Hepatic stellate cell (primary cell): Measurements from ENCODE around the gene CIPC.

Source experiments
- DNase-seq: peaks from one replicate; pipeline ENCODE4 v3.0.0; 2011; ENCODE audit warnings: low spot score

CIPC gene

DNA sequence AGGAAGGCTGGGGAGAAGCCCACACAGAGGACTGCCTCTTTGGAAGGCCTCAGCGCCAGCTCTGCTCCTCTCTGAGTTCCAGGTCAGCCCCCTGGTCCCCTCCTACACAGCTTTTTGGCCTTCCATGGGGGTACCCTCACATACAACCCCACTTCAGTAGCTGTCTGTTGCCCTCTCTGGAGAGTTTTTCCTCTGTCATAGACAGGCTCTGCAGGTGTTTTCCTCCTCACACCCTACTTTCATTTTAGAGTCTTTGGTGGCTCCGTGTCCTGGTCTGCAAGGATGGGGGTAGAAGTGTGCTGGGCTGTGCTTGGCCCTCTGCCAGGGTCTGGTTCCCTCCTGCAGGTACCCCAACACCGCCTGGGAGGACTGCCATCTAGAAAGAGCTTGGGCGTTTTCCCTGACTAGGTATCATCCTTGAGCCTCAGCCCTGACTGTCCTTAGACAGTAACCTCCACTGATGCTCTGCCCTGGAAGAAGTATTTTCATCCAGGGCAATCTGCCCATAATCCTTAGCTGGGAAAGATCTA lies 28.5 kb downstream of the CIPC start:
- no peak for DNase-seq

DNA sequence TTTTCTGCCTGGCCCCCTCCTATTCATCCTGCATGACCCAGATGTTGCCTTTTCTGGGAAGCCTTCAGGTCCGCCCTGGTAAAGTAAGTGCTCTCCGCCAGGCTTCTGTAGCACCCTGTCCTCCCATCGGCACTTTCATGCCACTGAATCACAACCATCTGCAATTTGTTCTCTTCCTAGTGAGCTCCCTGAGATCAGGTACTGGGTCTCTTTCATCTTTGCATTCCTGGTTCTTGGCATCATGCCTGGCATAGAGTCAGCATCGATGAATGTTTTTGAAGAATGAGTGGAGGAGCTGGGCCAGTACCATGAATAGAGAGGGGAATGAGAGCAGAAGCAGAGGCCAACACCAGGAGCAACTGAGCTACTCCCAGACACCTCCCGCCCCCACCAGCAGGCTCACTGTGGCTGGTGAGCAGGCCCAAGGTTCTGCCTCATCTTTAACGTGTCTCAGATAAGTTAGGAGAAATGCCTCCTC lies 30.4 kb downstream of the CIPC start:
- no peak for DNase-seq

DNA sequence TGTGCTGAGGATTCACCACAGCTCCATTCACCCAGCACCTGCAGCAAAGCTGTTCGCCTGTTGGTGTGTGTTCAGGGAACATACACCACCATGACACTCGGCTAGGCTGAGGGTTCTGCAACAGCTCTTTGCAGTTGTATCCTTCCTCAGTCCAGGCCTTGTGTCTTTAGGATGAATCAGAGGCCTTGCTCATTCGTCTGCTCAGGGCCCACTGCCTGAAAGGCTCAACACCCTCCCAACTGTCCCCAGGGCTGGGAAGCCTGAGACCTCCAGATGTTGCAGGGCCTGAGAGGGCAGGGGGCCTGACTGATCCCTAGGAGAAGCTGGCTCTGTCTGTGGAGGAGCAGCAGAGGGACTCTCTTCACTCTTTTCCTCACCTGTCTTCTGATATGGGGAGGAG lies 32.3 kb downstream of the CIPC start:
- DNase-seq, result no peak

DNA sequence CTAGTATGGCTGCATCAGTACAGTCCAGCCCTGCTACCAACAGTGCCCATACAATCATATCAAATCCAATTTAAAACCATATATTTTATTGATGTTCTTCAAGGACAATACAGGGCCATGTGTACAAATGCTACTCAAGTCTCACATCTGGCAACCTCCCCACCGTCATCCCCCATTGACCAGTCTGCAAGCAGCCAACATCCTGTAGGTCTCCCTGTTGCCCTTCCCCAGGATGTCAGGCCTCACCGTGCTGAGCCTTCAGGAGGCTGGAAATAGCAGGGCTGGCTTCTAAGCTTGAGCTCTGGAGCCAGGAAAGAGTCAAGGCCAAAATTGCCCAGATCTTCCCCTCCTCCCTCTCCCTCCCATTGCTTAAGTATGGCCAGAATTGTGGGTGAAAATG lies 33.1 kb downstream of the CIPC start:
- no peak for DNase-seq

DNA sequence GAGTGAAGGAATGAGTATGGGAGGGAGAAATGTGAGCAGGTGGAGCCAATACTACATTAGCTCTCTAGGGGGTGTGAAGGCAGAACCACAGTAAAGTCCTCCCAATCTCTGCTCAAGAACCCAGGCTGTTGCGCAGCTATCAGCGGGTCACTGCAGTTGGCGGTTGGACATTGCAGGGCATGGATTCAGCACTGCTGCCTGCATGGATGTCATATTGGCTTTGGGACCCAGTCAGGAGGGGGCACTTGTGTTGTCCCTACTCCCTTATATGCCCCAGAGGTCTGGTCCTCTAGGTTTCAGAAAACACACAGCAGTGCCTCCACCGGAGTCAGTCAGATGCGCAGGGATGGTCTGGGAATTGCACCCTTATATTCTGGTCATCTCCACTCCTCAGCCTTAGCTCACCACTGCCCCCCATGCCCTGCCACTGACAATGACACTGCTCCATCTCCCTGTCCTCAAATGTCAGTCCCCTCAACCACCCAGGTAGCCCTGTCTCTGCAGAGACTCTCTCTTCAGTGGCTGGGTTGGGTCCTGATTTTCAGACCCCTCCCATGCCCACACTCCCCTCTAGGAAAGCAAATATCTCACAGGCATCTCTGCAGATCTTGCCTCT lies 33.9 kb downstream of the CIPC start:
- DNase-seq, result no peak

DNA sequence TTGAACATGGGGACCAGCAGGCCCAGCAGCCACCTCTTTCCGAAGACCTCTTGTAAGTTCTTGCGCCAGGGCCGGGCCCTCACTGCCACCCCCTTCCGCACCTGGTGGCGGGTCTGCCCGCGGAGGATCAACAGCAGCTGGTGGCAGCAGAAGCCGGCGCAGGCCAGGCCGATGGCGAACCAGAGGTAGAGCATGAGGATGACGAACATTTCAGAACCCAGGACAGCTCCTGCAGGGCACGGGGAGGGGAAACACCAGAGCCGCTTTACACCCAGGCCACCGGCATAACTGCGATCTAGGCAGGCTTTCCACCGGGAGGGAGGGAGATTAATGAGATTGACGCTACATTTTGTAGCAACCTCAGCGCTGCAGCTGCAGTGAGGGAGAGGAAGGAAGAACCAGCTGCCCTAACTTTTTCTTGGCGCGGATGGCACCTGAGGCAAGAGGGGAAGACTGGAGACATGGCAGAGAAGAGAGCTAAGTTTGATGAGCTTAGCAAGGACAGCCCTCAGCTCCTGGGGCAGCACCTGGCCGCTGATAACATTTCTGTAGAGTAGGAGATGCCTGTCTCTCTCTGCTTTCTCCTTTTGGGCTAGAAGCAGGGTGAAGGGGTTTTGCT lies 35.8 kb downstream of the CIPC start:
- peak; percentile 73 for DNase-seq

DNA sequence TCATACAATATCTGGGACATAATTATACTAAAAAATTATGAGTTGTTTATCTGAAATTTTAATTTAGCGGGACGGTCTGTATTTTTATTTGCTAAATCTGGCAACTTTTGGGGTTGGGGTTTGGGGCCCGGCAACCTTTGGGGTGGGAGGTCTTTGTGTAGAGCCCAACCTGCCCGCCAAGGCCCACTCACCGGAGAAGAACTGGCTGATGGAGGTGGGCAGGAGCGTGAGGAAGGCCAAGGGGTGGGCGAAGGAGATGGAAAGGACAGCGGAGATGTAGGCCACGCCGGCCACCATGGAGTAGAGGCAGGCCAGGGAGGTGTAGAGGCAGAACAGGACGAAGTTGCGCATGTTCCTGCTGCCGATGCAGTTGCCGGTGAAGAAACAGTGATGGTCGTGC lies 41.0 kb downstream of the CIPC start:
- no peak for DNase-seq

DNA sequence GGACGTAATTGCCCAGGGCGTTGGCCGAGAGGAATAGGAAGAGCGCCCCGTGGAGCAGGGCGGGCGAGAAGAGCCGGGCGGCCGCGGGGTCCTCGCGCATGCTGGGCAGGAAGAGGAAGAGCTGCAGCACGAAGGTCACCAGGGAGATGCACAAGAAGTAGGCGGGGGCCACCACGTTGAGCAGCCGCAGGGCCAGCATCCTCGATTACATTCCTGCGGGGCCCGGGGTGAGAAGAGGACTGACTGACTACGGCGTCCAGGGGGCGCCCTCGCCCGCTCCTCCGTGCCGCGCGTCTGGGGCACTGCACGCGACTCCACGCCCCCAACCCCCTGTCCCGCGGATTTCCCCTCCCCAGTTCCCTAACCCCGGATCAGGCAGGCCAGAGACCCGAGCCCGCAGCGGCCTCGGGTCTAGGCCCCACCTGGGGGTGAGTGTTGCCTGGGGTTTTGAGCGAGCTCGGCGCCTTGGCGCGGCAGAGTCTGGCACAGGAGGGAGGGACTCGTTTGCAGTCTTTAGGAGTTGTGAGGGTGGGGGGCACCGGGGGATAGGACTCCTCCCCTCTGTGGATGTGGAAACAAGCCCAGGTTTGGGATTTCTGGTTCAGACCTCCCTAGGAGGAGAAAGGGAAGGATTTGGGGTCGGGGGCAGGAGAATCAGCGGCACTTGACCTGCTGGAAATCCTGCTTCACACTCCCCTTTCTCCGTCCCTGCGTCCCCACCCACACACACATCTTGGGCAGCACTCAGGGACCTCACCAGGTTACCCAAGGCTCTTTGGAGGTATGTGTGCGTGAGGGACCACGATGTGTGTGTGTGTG lies 41.7 kb downstream of the CIPC start:
- DNase-seq, result peak; percentile 61

DNA sequence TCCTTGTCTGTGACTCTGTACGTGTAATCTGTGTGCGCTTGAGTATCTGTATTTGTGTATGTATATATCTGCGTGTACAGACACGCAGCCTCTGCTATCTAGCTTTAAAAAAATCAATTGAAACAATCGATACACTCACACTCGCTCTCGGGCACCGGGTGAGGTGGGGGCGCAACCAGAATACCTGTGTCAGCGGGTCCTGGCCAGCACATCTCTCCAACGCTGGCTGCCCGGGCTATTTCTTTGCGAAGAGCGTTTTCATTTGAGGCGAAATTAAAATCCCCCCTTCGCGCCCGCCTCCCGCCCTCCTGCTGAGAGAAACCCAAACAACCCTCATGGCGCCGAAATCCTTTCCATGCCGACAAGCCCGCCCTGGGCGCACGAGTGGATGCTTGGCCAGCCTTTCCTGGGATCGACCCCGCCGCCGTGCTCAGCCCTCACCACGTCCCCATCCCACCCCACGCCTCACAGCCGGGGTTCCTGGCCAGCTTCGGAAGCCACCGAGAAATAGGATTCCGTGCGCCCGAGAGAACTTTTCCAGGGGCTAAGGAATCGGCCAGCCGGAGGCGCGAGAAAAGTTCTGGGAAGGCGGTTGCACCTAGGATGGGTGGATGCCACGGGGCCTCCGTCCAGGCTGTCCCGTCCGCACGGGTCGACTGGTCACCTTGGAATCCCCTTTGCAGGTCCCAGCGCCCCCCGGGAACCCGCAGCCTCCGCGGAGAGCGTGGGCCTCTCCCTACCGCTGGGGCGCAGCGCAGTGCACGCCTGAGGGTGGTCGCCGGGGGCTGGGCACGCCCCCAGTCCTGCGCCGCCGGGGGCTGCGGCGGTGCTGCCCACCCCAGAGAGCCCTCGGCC lies 42.5 kb downstream of the CIPC start:
- no peak for DNase-seq

DNA sequence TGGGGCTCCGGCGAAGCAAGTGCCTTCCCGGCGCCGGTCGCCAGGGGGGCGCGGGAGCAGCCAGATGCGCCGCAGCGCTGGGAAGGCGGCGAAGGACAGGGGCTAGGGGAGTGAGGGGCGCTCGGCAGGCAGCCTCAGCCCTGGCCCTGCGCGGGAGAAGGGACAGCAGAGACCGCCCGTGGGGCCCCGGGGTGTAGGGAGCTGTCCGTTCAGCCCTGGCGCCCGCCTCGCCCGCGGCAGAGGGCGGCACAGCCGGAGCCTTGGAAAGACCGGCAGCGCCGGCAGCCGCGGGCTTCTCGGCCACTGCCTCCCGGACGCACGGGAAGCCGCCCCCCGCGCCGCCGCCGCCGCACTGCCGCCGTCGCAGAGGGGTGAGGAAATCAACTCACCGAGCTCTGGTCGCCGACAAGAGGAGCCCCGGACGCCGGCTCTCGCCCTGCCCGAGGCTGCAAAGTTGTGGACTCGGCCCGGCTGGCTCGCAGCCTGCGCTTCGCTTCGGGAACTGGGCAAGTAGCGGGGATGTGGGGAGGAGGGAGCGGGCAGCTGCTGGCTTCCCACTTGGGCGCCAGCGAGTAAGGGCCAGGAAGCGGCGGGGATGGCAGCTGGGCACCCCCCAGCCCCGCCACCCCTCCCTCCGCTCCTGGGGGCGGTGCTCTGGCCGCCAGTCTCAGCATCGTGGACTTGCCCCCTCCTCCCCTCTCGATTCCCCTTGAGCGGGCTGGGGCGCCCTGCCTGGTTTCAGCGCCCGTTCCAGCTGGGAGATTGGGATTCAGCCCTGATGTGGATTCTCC lies 43.4 kb downstream of the CIPC start, which contains the start of gene ZDHHC22:
ZDHHC22 (minus strand) TSS at position 578 of the 791 bp plus-strand sequence. CDS start 2,053 bp downstream, outside the sequence.
- peak; percentile 56 for DNase-seq

DNA sequence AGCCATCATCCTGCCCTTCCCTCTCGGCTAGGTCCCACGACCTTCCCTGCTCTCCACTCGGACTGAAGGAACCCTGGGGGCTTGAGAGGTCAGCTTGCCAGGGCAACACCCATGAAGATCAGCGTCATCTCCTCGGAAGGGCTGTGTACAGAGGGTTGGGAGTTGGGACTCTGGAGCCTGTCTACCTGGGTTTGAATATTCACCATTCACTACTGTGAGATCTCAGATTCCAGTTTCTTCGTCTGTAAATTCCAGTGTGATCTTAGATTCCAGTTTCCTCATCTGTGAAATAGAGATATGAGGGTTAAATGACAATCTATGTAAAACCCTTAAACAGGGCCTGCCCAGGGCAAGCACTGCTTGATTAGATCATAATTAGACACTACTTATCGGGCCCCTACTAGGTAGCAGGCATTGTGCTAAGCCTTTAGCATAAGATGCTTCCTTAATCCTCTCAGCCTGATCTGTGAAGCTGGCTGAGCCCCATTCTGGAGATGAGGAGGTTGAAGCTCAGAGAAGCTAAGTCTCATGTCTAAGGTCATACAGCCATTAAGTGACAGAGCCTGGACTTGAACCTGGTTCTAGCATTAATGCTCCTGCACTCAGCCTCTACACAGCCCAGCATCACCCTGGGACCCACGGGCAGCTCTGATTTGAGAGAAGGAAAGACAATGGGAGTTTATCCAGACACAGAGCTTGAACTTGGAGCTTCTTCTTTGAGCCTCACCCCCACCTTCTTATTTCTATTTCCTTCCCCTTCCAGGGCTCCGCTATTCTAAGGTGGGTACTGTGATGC lies 44.1 kb downstream of the CIPC start:
- no peak for DNase-seq

DNA sequence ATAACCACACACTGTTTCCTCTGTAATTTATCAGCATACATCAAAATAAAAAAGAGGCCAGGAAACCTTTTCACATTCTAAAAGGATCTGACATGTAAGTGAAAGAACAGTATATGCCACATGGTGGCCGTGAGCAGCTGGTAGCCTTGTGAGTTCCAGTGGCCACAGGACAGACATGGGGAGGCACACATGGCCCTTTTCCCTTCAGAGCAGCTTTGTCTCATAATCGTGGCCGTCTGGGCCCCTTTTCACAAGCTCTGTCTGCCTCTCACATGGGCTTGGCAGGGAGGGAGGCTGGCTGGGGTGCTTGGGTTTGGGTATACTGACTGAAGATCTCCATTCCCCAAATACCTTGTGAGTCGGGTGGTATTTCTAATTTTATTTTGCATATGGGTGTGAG lies 45.0 kb downstream of the CIPC start:
- no peak for DNase-seq

DNA sequence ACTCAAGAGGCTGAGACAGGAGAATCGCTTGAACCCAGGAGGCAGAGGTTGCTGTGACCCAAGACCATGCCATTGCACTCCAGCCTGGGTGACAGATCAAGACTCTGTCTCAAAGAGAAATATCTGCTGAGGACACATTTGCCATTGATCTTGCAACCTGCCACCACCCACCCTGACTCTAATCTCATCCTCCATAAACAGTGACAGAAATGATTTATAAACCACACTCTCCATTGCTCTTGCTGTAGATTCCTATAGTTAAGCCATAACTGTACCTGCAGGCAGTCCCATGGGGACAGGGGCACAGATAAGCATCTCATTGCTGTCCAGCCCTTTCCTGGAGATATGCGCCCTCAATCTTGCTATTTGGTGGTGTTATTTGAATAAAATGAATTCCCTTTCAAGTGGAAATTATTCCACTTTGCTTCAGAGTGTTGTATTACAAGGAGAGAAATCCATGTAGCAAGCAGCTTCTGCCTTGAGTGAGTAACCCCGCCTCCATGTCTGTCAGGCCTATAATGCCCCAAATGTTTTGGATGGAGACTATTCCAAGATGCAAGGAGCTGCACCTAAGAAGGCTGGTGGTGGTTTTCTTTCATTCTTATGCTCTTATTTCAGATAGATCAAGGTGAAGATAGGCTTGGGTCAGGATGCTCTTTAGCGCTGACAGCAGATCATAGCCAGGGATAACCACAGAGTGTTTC lies 46.5 kb downstream of the CIPC start:
- no peak for DNase-seq

DNA sequence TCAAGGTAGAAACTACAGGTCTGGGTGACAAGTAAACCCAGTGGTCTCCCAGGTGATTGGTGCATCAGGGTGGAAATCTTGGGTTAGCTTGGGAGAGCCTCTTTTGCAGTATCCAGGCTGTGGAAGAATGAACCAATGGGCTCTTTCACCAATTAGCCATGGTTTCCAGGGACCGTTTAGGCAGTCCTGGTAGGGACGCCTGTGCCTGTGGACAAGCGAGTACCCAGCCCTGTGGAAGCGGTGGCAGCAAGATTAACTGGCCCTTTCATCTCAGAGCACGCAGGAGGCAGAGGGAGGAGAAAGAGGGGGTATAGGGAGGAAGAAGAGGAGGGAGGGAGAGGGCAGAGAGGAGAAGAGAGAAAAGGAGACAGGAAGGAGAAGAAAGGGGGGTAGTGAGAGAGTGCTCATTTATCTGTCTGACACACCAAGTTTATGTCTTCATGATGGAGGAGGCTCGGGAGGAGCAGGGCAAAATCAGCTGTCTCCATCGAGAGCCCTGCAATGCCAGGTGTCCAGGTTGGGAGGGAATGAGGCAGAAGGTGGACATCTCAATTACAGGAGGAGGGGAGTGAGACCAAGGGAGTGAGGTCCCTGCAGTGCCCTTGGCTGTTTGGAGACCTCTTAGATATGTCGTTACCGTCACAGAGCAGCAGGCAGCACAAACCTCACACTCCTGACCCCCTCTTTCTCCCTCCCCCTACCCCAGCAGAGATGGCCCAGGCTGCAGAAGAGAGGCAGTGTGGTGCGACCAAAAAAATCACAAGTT lies 48.1 kb downstream of the CIPC start:
- DNase-seq, result no peak

DNA sequence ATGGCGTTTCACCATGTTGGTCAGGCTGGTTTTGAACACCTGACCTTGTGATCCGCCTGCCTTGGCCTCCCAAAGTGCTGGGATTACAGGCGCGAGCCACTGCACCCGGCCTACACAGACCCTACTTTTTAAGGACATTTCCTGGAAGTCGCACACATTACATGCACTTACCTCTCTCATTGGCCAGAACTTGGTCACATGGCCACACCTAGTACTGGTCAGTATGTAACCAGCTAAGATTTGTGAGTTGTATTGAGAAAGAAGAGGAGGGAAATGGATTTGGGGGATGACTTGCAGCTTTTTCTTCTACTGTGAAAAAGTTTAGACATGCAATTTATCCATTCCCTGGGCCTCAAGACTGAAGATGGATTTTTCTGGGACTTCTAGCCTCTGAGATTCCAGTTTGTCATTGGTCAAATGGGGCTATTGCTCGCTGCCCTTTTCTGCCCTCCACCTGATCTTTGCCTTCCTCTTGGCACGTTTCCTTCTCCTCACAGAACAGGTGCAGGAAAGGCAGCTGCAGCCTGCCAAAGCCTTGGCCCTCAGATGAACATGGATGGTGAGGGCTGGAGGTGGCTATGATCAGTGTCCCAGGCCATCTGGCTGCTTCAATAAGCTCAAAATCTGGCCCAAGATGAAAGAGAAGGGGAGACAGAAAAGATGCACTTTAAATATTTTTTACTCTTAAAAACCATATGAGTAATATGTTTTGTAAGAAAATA lies 50.6 kb downstream of the CIPC start:
- no peak for DNase-seq

DNA sequence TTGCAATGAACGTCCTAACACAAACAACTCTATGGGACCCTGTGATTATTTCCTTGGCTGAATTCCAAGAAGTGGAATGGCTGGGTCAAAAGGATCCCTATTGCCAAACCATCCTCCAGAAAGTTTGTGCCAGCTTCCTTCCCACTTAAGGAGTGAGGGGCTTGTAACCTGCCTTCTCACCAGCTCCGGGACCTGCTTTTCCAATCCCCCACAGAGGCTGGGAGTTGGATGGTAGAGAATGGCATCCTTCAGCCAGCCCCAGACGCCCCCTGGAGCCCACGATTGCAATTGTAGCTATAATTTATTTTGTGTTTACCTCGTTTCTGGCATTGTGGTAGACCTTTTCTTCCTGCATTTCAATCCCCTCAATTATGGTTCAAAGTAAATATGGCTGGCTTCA lies 53.2 kb downstream of the CIPC start:
- peak; percentile 39 for DNase-seq

DNA sequence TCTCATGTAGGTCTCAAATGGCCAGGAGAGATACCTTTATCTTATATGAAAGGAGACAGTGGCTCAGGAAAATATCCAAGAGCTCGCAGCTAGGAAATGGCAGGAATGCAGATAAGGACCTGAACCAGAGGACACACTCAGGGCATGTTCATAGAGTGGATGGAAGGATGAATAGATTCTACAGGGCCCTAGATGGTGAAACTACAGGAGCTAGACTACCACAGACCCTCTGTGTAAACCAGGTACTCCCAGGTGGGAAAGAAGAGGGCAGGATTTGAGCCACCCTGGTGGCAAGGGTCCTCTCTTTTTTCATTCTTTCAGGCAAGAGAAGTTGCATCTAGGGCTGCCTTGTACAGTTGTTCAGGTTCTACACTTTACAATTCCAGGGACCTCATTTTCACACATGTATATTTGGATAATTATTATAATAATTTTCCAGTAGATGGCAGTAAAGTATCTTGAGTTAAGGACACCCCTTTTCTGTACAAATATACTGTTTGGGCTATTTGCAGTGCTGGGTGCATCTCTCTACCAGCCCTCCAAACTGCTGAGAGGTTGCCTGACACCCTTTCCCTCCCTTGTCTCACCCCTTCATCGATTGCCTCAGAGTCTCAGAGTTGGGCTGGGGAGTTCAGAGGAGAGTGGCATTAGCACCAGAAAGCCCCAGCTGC lies 54.0 kb downstream of the CIPC start:
- DNase-seq, result peak; percentile 59

DNA sequence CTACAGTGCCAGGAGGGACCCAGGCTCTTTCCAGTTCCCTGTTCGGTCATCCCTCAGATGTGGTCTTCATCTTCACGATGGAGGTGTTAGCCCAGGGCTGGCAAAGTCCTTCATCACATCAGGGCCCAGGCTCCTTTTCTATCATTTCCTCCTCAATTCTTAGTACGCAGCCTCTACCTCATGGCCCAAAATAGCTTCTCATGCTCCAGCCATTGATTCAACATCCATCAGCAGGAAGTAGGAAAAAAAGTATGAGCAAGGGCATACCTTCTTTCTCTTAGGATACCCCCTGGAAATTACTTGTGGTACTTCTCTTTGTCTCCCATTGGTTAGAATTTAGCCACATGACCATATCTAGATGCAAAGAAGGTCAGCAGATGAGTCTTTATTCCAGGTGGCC lies 55.7 kb downstream of the CIPC start:
- DNase-seq, result no peak
